Activated CD8-positive, alpha-beta memory T cell treated with anti-CD3 and anti-CD28 coated beads, Interleukin-2, amount 10 ng/mL, durations not matched to agents 7 days and 5 days (primary cell): ENCODE results near the gene ISYNA1. TPM values are rescaled to one million over a fixed set of nuclear protein-coding genes. Genes with fewer than 3 reads are reported as not detected.

Experiments used
- ATAC-seq: fragments of 150-1000 bp; cut with Tn5 transposase; one replicate; pipeline ENCODE4 v1.10.0; 2021; ENCODE audit warnings: moderate library complexity
- CTCF ChIA-PET: fragments of 350-600 bp; sonication (Branson Sonifier 250); formaldehyde crosslinking; loops from one replicate; lab custom pipeline; 2021; ENCODE audit warnings: antibody characterized with exemption; lab: Charles Lee
- DNase-seq: peaks from one replicate; pipeline ENCODE4 v3.0.0-alpha.2; 2020
- H3K27ac Mint-ChIP-seq: one replicate; pipeline ENCODE4 v1.8.0; 2021; ENCODE audit warnings: mild to moderate bottlenecking, mixed read lengths
- H3K27me3 Mint-ChIP-seq: one replicate; pipeline ENCODE4 v1.8.0; 2021; ENCODE audit warnings: mixed read lengths
- H3K36me3 Mint-ChIP-seq: one replicate; pipeline ENCODE4 v1.8.0; 2021; ENCODE audit warnings: mild to moderate bottlenecking, mixed read lengths
- H3K4me1 Mint-ChIP-seq: one replicate; pipeline ENCODE4 v1.8.0; 2021; ENCODE audit warnings: mixed read lengths
- H3K4me3 Mint-ChIP-seq: one replicate; pipeline ENCODE4 v1.8.0; 2021; ENCODE audit warnings: mild to moderate bottlenecking, moderate library complexity, mixed read lengths
- H3K9me3 Mint-ChIP-seq: one replicate; pipeline ENCODE4 v1.8.0; 2022; ENCODE audit warnings: low read depth, mixed read lengths
- total RNA-seq, 2 experiments: library from RNA; stranded (reverse); gene quantifications; one replicate each; pipeline ENCODE4 v1.2.3, GENCODE V29; 2021

The ISYNA1 gene
- total RNA-seq = 10 to 100 TPM; 29.6 to 30.0 TPM

DNA sequence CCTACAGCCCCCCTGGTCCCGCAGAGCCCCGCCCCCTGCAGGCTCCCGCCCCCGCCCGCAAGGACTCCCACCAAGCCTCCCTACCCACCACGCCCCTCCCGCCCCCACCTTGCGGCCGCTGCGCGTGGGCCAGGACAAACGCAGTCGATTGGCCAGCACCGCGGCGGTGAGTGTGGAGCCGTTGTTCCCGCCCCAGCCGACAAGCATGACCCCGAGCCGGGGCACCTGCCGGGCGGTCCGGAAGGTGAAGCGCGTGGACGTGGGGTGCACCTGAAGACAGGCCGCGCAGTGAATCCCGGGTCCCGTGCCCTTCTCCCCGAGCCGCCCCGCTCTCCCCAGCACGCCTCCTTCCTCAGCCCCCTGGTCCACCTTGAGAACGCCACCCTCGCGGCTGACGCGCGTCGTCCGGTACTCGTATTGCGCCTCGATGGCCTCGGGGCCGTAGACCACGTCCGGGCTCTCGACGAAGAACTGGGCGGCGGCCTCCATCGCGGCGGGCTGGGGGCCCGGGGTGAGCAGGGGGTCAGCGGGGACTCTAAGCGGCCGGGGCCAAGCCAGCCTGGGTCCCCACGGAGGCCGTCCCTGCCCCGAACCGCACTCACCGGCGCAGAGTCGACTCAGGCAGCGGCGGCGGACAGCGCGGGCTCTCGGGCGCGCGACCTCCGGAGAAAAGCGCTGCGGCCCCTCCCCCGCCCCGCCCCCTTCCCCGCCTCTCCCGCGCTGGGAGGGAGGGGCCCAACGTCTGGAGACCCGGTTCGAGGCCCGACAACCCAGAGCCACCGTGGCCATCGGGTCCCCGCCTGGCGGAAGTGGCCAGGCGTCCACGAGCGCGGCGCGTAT, at the start of gene ISYNA1:
ISYNA1 (minus strand) TSS at position 643 of the 840 bp plus-strand sequence; CDS start at position 489, 154 bp downstream.
- H3K4me1 Mint-ChIP-seq = peaks cover 25% of the 10 kb centered on the region
- no peak within 1 kb of the TSS for H3K27ac Mint-ChIP-seq
- DNase-seq (peak; percentile 72), ATAC-seq (peak; percentile 20)
- no peaks in the 10 kb centered on the region for H3K27me3 Mint-ChIP-seq
- peaks cover 5% of the 10 kb centered on the region for H3K36me3 Mint-ChIP-seq
- peak within 1 kb of the TSS; percentile 64 for H3K4me3 Mint-ChIP-seq
- CTCF ChIA-PET = interaction anchor here (1.7 to 3.7 kb wide), 3 partner anchors 10 to 13 kb away, joined by 9 to 15 read pairs (median 10); no protein-coding TSS in a partner anchor
- peaks cover 3% of the 10 kb centered on the region for H3K9me3 Mint-ChIP-seq

DNA sequence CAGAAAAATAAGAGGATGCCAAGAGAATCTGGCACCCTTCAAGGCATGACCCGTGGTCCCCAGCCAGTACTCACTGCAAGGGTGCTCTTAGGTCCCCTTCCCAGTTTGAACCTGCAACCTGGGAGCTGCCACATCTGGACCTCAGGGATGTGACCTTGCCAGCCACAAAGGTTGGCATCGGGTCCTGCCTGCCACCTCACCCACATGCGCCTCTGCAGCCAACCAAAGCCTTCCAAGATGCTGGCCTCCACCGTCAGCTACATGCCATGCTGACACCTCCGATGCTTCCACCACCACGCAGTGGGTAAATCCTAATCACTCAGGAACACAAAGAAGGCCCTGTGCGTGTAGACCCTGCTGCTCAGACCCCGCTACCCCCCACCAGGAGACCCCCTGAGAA, 48.8 kb upstream of the ISYNA1 start:
- H3K36me3 Mint-ChIP-seq = no peaks in the 10 kb centered on the region
- no peaks in the 10 kb centered on the region for H3K9me3 Mint-ChIP-seq
- no peaks in the 10 kb centered on the region for H3K27me3 Mint-ChIP-seq
- CTCF ChIA-PET = interaction anchor here (1.0 to 2.6 kb wide), 7 partner anchors 9 to 36 kb away, joined by 3 to 11 read pairs (median 5); partner anchors contain the start of gene ELL
- peak overlapping the region; percentile 73 for H3K27ac Mint-ChIP-seq
- no peak overlapping the region for H3K4me3 Mint-ChIP-seq
- peaks cover 65% of the 10 kb centered on the region for H3K4me1 Mint-ChIP-seq
- no peak for ATAC-seq
- no peak for DNase-seq

DNA sequence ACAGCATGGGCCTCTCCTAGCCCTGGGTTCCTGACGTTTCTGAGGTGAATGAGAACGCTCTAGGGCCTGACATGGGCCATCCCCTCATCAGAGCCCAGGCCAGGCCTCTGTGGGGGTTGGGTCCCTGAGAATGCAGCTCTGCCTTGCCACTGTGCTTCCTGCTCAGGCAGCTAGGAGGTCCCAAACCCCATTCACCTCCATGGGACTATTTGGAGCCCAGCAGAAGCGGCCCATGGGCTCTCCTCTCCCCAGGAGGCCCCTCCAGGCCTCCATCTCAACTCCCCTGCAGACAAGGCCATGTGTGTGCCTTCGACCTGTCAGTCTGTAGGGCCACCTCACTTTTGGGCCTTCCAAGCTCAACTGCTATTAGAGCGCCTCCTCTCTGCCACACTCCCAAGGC, 47.1 kb upstream of the ISYNA1 start:
- CTCF ChIA-PET = interaction anchor here (0.8 to 2.6 kb wide), 10 partner anchors 9 to 59 kb away, joined by 3 to 11 read pairs (median 3); partner anchors contain the start of gene FKBP8
- no peak for ATAC-seq
- Mint-ChIP-seq H3K9me3 (no peaks in the 10 kb centered on the region), H3K27ac (peak overlapping the region; percentile 33), H3K36me3 (no peaks in the 10 kb centered on the region), H3K4me3 (no peak overlapping the region), H3K4me1 (peaks cover 74% of the 10 kb centered on the region), H3K27me3 (no peaks in the 10 kb centered on the region)
- no peak for DNase-seq

DNA sequence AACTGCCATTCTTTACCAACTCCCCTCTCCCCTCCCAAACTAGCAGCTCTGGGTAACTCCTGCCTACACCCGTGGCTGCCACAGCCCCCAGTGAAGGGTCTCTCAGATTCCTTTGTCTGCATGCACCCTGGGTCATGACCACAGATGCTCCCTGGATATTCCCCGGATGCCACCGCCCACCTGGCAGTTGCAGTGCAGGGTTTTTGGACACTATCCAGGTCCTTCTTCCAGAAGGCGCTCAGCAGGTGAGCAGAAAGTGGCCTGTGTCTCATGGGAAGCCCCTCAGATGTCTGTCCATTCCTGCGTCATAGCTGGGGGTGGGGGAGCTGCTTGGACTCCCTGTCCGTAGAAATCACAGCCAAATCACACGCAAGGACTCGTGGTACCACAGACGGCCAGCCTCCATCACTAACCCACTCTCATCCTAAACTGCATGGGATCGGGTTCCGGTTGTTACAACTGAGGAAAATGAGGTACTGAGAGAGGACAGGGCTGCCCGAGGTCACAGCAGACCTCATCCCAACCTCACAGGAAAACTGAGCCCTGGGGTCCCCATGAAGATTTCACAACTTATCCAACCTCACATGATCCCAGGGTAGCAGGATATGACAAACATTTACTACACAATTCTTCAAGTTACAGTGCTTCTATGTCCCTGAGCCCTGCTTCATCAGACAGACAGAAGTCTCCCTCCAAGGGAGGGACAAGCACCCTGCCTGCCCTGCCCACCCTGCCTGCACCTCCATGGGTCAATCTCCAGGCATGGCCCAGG, 45.4 kb upstream of the ISYNA1 start:
- peaks cover 88% of the 10 kb centered on the region for H3K4me1 Mint-ChIP-seq
- CTCF ChIA-PET = interaction anchor here (0.7 to 2.2 kb wide), 7 partner anchors 13 to 106 kb away, joined by 3 to 11 read pairs (median 5); partner anchors contain the start of gene REX1BD
- H3K36me3 Mint-ChIP-seq = no peaks in the 10 kb centered on the region
- H3K9me3 Mint-ChIP-seq = no peaks in the 10 kb centered on the region
- H3K27ac Mint-ChIP-seq = no peak overlapping the region
- no peaks in the 10 kb centered on the region for H3K27me3 Mint-ChIP-seq
- DNase-seq (no peak), ATAC-seq (no peak)
- H3K4me3 Mint-ChIP-seq = no peak overlapping the region

DNA sequence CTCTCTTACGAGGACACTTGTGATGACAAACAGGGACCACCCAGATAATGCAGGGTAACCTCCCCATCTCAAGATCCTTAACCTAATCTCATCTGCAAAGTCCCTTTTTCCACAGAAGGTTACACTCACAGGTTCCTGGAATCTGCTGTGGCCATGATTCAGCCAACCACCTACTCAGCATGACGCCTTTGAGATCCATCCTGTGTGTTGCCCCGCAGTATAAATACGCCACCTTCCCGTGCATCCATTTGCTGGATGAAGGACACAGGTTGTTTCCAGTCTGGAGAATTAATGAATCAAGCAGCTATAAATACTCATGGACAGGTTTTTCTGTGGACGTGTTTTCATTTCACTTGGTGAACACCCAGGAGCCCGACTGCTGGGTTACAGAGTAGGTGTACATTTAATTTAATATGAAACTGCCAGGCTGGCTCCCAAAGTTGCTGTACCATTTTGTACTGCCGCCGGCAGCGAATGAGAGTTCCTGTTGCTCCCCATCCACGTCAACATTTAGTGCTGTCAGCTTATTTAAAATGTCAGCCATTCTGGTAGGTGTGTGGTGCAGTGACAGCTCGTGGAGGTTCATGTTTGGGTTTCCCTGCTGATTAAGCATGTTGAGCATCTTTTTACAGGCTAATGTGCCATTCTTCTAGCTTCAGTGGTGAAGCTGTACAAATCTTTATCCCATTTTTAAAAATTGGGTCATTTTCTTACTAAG, 43.7 kb upstream of the ISYNA1 start:
- Mint-ChIP-seq H3K4me1 (peaks cover 89% of the 10 kb centered on the region), H3K27ac (no peak overlapping the region), H3K36me3 (no peaks in the 10 kb centered on the region), H3K4me3 (no peak overlapping the region), H3K9me3 (no peaks in the 10 kb centered on the region), H3K27me3 (no peaks in the 10 kb centered on the region)
- CTCF ChIA-PET = interaction anchor here (0.7 to 1.9 kb wide), 10 partner anchors 10 to 54 kb away, joined by 3 to 9 read pairs (median 4); no protein-coding TSS in a partner anchor
- no peak for DNase-seq
- ATAC-seq = no peak

DNA sequence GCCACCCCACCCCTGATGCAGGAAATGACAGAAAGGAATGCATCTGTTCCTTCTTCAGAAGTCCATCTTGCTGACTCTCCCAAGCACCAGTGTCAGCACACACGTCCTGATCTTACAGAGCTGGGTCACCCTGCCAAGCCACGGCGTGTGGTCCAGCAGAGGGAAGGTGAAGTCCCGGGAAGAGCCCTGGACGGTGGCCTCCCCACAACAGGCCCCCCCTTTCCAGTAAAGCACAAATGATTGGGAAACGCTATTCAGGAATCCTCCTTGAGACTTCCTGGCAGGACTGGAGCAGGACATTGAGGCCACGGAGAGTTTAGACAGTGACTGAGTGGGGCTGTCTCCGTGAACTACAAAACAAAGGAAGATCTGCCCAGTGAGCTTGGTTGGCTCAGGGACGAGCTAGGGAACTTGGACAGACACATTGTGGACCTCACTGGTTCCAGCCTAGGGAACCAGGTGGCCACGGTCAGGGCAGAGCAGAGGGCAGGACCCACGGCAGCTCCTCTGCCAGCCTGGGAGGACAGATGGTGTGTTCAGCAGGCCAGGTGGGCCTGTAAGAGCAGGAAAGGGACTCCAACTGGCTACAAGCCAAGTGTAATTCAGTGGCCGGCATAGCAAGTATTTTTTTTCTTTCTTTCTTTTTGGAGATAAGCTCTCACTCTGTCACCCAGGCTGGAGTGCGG, 42.2 kb upstream of the ISYNA1 start:
- H3K4me3 Mint-ChIP-seq = no peak overlapping the region
- H3K27me3 Mint-ChIP-seq = no peaks in the 10 kb centered on the region
- no peaks in the 10 kb centered on the region for H3K9me3 Mint-ChIP-seq
- H3K27ac Mint-ChIP-seq = peak overlapping the region; percentile 86
- H3K36me3 Mint-ChIP-seq = no peaks in the 10 kb centered on the region
- peaks cover 89% of the 10 kb centered on the region for H3K4me1 Mint-ChIP-seq
- CTCF ChIA-PET = interaction anchor here (1.2 to 3.3 kb wide), 4 partner anchors 11 to 29 kb away, joined by 4 to 17 read pairs (median 6); no protein-coding TSS in a partner anchor
- no peak for ATAC-seq
- no peak for DNase-seq

DNA sequence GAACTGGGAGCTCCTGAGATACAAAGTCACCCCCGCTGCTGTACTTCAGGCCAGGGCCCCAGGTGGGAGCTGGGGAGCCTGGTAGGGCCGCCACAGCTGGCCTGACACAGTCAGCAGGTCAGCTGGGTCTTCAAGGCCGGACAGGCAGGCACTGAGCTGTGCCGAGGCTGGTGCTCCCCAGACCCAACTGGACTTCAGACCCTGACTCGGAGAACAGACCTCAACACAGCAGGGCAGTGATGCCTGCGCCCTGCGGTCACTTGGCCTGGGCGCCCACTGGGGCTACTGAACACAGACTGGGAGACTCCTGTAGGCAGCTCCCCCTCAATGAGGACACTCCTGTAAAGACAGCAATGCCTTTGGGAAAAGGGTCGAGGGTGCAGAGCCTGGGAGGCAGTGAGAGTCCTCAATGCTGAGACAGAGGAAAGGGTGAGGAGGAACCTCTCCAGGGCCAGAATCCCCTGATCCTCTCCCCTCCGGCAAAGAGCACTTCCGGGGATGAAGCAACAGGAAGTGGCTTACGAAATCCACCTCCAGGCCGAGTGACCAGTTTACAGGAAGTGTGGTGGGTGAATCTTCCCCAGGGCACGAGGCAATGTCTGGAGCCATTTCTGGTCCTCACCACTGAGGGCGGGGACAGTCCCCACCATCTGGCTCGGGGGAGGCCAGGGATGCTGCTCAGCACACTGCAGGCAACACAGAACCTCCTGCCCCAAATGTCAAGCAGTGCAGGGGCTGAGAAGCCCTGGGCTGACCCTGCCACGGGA, 40.8 kb upstream of the ISYNA1 start:
- H3K27me3 Mint-ChIP-seq = no peaks in the 10 kb centered on the region
- CTCF ChIA-PET = interaction anchor here (0.7 to 3.3 kb wide), 7 partner anchors 9 to 157 kb away, joined by 3 to 17 read pairs (median 4); no protein-coding TSS in a partner anchor
- peaks cover 91% of the 10 kb centered on the region for H3K4me1 Mint-ChIP-seq
- ATAC-seq (peak; percentile 57), DNase-seq (peak; percentile 84)
- H3K27ac Mint-ChIP-seq = peak overlapping the region; percentile 86
- H3K36me3 Mint-ChIP-seq = no peaks in the 10 kb centered on the region
- H3K4me3 Mint-ChIP-seq = no peak overlapping the region
- no peaks in the 10 kb centered on the region for H3K9me3 Mint-ChIP-seq

DNA sequence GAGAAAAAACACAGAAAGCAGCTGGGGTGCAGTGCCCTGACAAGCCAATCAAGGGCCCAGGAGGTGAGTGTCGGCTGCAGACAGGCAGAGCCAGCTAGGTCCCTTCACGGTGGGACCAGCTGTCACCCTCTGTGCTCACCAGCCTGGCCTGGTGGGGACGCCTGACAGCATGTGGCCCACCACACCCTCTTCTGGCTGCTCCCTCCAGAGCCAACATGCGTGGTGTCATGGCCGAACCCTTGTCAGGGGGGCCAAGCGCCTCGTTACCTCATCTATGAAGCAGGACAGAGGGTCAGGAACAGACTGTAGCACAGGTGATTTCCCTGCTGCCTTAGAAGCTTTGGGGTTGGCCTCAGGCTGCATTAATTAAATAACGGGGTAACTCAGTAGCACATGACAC, 40.0 kb upstream of the ISYNA1 start:
- no peaks in the 10 kb centered on the region for H3K36me3 Mint-ChIP-seq
- no peak overlapping the region for H3K4me3 Mint-ChIP-seq
- no peak for ATAC-seq
- H3K9me3 Mint-ChIP-seq = no peaks in the 10 kb centered on the region
- H3K27ac Mint-ChIP-seq = peak overlapping the region; percentile 86
- CTCF ChIA-PET = interaction anchor here (1.0 to 3.3 kb wide), 7 partner anchors 8 to 64 kb away, joined by 3 to 17 read pairs (median 4); no protein-coding TSS in a partner anchor
- H3K4me1 Mint-ChIP-seq = peaks cover 83% of the 10 kb centered on the region
- no peak for DNase-seq
- no peaks in the 10 kb centered on the region for H3K27me3 Mint-ChIP-seq

DNA sequence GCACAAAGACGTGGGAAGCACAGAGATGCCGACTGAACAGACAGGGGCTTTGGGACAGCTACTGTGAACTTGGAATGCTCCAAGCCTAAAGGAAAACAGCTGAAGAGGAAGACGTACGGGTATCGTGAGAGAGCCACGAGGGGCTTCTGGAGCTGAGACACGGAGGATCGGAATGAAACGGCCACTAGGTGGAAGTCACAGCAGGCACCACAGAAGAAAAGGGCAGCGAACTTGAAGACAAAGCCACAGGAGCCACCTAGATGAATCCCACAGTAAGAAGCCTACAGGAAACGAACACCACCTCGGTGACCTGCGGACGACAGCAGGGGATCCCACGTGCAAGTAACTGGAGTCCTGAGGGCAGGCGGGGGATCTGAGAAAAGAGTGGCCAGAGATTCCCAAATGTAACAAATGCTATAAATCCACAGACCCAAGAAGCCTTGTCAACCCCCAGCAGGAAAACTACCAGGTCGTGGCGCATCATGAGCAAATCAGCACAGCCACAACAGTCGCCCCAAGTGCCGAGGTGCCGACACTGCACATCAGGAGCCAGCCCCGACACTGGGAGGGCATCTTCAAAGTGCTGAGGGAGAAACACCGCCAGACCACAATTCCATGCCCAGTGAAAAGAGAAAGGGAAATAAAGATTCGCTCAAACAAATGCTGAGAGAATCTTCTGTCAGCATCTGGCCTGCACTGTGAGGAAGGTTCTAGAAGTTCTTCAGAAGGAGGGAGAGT, 39.3 kb upstream of the ISYNA1 start:
- CTCF ChIA-PET = interaction anchor here (0.7 to 3.6 kb wide), 7 partner anchors 9 to 111 kb away, joined by 3 to 12 read pairs (median 4); partner anchors contain the start of genes ELL and REX1BD
- H3K4me1 Mint-ChIP-seq = peaks cover 79% of the 10 kb centered on the region
- ATAC-seq (no peak), DNase-seq (peak; percentile 67)
- no peaks in the 10 kb centered on the region for H3K9me3 Mint-ChIP-seq
- H3K27ac Mint-ChIP-seq = peak overlapping the region; percentile 86
- no peaks in the 10 kb centered on the region for H3K36me3 Mint-ChIP-seq
- no peak overlapping the region for H3K4me3 Mint-ChIP-seq
- H3K27me3 Mint-ChIP-seq = no peaks in the 10 kb centered on the region

DNA sequence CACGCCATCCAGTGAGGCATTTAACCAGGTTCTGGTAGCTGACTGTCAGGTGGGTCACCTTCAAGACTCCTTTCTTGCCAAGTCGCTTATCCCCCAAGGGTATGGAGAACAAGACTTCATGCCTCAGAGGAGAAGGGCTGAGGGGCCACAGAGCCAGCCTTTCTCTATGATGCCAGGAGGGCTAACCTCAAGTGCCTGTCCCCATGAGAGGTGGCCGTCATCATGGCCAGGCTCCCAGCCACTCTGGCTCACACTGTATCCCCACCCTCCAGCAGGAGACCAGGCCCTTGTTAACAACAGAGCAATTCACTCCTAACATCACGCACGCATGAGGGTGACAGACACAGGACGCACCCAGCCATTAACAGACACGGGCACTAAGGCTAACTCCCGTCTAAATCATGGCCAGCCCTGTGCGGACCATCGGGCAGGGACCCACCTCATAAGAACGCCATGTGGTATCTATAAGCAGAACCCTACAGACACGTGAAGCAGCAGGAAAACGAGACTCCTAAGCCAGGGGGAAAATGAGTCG, 38.6 kb upstream of the ISYNA1 start:
- H3K4me3 Mint-ChIP-seq = no peak overlapping the region
- H3K27ac Mint-ChIP-seq = peak overlapping the region; percentile 86
- CTCF ChIA-PET = interaction anchor here (0.7 to 3.6 kb wide), 9 partner anchors 10 to 112 kb away, joined by 3 to 12 read pairs (median 4); partner anchors contain the start of genes ELL and REX1BD
- H3K27me3 Mint-ChIP-seq = no peaks in the 10 kb centered on the region
- no peaks in the 10 kb centered on the region for H3K36me3 Mint-ChIP-seq
- DNase-seq = no peak
- no peaks in the 10 kb centered on the region for H3K9me3 Mint-ChIP-seq
- H3K4me1 Mint-ChIP-seq = peaks cover 75% of the 10 kb centered on the region
- ATAC-seq = no peak
